Measurements from ENCODE around the gene ERG28.
"Not testable (repeated sequence)": the region's sequence is repeated elsewhere in the genome, so short reads cannot be mapped to it uniquely, and the experiment has no call there.

ERG28 gene

DNA sequence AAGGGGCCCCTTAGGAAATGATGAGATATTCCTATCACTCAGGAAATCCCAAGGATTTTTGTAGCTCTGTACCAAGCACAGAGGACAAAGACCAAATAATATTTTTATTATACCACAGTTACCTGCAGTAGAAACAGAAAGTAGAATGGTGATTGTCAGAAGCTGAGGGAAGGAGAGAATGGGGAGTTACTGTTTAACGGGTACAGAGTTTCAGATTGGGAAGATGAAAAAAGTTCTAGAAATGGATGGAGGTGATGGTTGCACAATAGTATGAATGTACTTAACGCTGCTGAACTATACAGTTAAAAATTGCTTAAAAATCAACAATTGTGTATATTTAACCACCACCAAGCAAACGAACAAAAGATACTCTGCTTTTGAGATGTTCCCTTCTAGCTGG, 58.2 kb downstream of the ERG28 start:
- Histone ChIP-seq H3K9ac (no peak overlapping the region), H3K27ac (no peak overlapping the region), H3K4me2 (ENCODE audit: low read length) (no peak overlapping the region), H3K36me3 (ENCODE audit: control insufficient read depth, insufficient read depth, low read length) (no peaks in the 10 kb centered on the region), H3K4me1 (no peaks in the 10 kb centered on the region), H2AFZ (no peak overlapping the region), H3K9me3 (ENCODE audit: control insufficient read depth, low read length) (no peaks in the 10 kb centered on the region), H3K4me3 (ENCODE audit: low read depth, low read length) (no peak overlapping the region), H3K27me3 (ENCODE audit: control insufficient read depth, insufficient read depth, low read length) (no peaks in the 10 kb centered on the region), H3K79me2 (no peaks in the 10 kb centered on the region)
- TF ChIP-seq CTCF (IDR thresholded peaks at IDR 0.05): no peak

DNA sequence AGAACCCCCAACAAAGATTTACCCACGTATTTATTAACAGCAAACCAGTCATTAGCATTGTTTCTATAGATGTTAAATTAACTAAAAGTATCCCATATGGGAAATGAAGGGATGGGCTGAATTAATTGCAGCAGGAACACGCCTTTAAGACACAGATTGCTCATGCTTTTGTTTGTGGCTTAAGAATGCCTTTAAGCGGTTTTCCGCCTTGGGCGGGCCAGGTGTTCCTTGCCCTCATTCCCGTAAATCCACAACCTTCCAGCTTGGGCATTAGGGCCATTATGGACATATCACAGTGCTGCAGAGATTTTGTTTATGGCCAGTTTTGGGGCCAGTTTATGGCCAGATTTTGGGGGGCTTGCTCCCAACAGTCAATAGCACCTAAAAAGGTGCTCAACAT, 59.6 kb downstream of the ERG28 start:
- H3K9ac ChIP-seq; H3K4me2 ChIP-seq (ENCODE audit: low read length); H2AFZ ChIP-seq; H3K36me3 ChIP-seq (ENCODE audit: control insufficient read depth, insufficient read depth, low read length); H3K27ac ChIP-seq; H3K4me3 ChIP-seq (ENCODE audit: low read depth, low read length); H3K27me3 ChIP-seq (ENCODE audit: control insufficient read depth, insufficient read depth, low read length); H3K79me2 ChIP-seq; H3K4me1 ChIP-seq; H3K9me3 ChIP-seq (ENCODE audit: control insufficient read depth, low read length): not testable (repeated sequence)

DNA sequence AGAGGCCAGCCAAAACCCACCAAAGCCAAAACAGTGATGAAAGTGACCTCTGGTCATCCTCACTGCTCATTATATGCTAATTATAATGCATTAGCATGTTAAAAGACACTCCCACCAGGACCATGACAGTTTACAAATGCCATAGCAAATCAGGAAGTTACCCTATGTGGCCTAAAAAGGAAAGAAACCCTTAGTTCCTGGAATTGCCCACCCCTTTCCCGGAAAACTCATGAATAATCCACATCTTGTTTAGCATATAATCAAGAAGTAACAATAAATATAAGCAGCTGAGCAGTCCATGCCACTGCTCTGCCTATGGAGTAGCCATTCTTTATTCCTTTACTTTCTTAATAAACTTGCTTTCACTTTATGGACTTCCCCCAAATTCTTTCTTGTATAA, 60.6 kb downstream of the ERG28 start:
- not testable (repeated sequence) for H3K9me3 ChIP-seq (ENCODE audit: control insufficient read depth, low read length); H3K4me3 ChIP-seq (ENCODE audit: low read depth, low read length); H3K79me2 ChIP-seq; H3K36me3 ChIP-seq (ENCODE audit: control insufficient read depth, insufficient read depth, low read length); H3K4me2 ChIP-seq (ENCODE audit: low read length); H3K27ac ChIP-seq; H3K4me1 ChIP-seq; H3K9ac ChIP-seq; H2AFZ ChIP-seq; H3K27me3 ChIP-seq (ENCODE audit: control insufficient read depth, insufficient read depth, low read length)
